ENCODE results near the gene KCTD13.

The KCTD13 gene

DNA sequence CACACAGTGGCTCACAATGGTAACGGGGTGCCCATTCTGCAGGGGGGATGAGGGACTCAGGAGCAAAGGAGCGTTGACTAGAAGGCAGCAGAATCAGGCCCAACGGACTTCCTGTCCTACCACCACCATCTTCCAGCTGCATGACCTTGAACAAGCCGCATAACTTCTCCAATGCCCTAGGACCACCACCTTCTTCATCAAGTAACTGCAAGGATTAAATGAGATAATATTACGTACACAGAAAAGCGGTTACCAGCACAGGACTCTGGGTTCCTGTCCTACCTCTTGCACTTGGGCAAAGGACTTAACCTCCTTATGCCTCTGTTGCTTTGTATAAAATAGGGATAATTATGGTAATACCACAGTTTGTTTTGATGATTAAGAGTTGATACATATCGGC, 21.1 kb downstream of the KCTD13 start:
- DNase-seq (ENCODE audit: extremely low read depth, low read depth), result no peak
- TF ChIP-seq, protein P1, sequence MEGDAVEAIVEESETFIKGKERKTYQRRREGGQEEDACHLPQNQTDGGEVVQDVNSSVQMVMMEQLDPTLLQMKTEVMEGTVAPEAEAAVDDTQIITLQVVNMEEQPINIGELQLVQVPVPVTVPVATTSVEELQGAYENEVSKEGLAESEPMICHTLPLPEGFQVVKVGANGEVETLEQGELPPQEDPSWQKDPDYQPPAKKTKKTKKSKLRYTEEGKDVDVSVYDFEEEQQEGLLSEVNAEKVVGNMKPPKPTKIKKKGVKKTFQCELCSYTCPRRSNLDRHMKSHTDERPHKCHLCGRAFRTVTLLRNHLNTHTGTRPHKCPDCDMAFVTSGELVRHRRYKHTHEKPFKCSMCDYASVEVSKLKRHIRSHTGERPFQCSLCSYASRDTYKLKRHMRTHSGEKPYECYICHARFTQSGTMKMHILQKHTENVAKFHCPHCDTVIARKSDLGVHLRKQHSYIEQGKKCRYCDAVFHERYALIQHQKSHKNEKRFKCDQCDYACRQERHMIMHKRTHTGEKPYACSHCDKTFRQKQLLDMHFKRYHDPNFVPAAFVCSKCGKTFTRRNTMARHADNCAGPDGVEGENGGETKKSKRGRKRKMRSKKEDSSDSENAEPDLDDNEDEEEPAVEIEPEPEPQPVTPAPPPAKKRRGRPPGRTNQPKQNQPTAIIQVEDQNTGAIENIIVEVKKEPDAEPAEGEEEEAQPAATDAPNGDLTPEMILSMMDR (IDR thresholded peaks at IDR 0.05; ENCODE audit: low read depth, low read length), result no peak

DNA sequence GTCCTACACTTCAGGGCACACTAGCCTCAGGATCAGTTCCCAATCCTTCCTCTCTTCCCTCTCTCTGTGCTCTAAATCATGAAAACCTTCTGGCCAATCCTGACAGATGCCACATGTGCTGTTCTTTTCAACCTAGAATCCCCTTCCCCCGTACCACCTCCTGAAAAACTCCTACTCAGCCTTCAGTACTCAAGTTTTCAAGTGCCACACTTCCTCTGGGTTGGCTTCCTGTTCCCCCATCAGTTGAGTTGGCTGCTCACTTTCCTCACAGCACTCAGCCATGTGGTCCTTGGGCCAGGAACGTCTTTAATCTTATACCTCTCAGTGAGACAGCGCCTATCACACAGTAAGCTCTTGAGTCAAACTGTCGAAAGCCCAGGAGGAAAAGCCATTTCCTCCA, 22.4 kb downstream of the KCTD13 start:
- TF ChIP-seq, protein P1 (IDR thresholded peaks at IDR 0.05; ENCODE audit: low read depth, low read length), result no peak
- no peak for DNase-seq (ENCODE audit: extremely low read depth, low read depth)

DNA sequence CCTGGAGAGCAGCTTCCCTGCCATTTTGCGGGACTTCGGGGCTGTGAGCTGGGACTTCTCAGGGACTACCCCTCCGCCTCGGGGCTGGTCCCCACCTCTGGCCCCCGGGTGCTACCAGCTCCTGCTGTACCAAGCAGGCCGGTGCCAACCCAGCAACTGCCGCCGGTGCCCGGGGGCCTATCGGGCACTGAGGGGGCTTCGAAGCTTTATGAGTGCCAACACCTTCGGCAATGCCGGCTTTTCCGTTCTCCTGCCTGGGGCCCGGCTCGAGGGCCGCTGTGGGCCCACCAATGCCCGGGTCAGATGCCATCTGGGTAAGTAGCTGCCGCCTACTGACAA, 24.4 kb downstream of the KCTD13 start:
- TF ChIP-seq, protein P1 (IDR thresholded peaks at IDR 0.05; ENCODE audit: low read depth, low read length), result no peak
- no peak for DNase-seq (ENCODE audit: extremely low read depth, low read depth)

DNA sequence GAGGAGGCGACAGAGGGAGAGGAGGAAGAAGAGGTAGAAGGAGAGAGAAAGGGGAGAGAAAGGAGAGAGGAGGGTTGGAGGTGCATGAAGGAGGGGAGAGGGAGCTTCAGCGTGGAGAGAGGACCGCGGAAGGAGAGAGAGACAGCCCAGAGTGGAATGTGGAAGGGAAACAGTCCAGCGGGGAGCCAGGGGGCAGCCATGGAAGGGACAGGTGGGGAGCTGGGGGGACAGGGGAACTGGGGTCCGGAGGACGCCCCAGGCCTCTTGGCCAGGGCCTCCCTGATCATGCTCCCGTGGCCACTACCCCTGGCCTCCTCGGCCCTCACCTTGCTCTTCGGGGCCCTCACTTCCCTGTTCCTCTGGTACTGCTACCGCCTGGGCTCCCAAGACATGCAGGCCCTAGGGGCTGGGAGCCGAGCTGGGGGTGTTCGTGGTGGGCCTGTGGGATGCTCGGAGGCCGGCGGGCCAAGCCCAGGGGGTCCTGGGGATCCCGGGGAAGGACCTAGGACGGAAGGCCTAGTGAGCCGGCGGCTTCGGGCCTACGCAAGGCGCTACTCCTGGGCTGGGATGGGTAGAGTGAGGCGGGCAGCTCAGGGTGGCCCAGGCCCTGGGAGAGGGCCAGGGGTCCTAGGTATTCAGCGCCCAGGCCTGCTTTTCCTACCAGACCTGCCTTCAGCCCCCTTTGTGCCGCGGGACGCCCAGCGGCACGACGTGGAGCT, 25.0 kb downstream of the KCTD13 start:
- TF ChIP-seq, protein P1 (IDR thresholded peaks at IDR 0.05; ENCODE audit: low read depth, low read length), result no peak
- no peak for DNase-seq (ENCODE audit: extremely low read depth, low read depth)

DNA sequence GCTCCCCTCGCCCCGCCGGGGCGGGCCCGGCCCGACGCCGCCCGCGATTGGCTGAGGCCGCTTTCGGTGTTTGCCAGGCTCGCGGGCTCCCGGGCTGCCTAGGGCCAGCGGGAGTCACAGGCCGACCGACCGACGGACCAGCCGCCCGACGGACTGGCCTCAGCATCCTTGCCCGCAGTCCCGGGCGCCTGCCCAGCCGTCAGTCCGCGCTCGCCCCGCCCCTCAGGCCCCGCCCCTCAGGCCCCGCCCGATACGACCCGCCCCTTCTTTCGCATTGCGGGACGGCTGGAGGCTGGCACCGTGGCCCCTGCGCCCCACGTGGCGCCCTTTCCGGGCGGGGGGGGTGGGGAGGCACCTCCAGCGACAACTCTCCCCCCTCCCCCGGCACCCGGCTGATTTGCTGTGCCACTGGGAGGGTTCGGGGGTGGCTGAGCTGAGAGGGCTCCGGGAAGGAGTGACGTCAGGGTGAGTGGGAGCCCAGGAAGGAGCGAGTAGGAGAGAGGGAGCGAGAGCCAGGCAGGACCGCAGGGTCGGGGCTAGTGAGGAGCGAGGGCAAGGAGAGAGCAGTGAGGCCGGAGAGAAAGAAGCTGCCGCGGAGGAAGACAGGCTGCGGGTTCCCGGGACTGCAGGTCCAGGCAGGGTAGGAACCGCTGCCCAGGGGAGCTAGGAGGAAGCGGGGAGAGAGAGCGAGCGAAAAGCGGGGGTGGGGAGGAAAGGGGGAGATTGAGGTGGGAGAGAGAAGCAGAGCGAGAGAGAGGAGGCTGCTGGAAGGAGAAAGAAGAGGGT, 25.7 kb downstream of the KCTD13 start, which contains the start of gene ASPHD1:
ASPHD1 (plus strand) TSS at position 387 of the 786 bp plus-strand sequence. CDS start 484 bp downstream, outside the sequence.
- DNase-seq (ENCODE audit: extremely low read depth, low read depth), result peak; percentile 66
- TF ChIP-seq, protein P1 (IDR thresholded peaks at IDR 0.05; ENCODE audit: low read depth, low read length), result no peak

DNA sequence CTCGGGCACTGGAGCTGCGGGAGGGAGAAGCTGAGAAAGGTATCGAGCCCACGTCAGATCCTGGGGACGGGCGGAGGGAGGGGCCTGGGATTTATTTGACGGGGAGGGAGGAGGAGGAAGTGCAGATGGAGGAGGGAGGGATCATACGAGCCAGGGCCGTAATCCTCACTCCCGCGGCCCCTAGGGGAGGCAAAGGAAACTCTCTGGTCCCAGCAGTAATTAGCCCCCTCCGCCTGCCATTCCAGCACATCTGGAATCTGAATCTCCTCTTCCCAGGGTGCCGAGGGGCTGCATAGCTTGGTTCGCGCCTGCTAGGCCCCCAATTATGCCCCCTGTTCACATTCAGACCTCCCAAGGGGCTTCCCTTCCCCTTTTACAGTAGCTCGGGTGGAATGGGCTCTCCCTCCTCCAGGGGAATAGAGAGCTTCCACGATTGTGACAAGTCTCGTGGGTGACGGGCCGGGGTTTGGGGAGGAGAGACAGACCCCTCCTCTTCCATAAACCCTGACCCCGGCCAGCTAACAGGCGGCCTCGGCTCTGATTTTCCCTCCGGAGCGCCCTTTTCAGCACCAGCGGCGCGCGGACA, 26.4 kb downstream of the KCTD13 start, which contains the start of gene SEZ6L2:
SEZ6L2 (minus strand) TSS at position 35 of the 586 bp plus-strand sequence. CDS start 531 bp downstream, outside the sequence.
- TF ChIP-seq, protein P1 (IDR thresholded peaks at IDR 0.05; ENCODE audit: low read depth, low read length), result peak; percentile 26
- DNase-seq (ENCODE audit: extremely low read depth, low read depth), result peak; percentile 77
